MM.1S (cell line): ENCODE results near the gene DCBLD2.

Experiments used
- CTCF ChIP-seq: fragments of 300-600 bp; sonication (generic); IDR thresholded peaks from 2 replicates; pipeline ENCODE4 v1.5.1; 2016; ENCODE audit warnings: antibody characterized with exemption, low read length, mixed read lengths
- EZH2 ChIP-seq: fragments of 300-600 bp; sonication (generic); optimal IDR thresholded peaks from 2 replicates; pipeline ENCODE3; 2017; ENCODE audit warnings: low read depth, mild to moderate bottlenecking, antibody characterized with exemption, low read length, mixed read lengths
- EZH2phosphoT487 ChIP-seq: fragments of 300-600 bp; sonication (generic); IDR thresholded peaks from 2 replicates; pipeline ENCODE4 v1.6.1; 2018; ENCODE audit warnings: antibody characterized with exemption, low read length

- TF ChIP-seq CTCF (no peak), EZH2 (no peak), EZH2phosphoT487 (no peak)
Observed at GRCh38 chr3:98855806-98856400, 45.6 kb downstream of the DCBLD2 start.
